Measurements from ENCODE around the gene PHACTR4. TPM values are rescaled to one million over a fixed set of nuclear protein-coding genes. Genes with fewer than 3 reads are reported as not detected.

Gene PHACTR4
- polyA plus RNA-seq, 1 donor = 38.0 TPM

DNA sequence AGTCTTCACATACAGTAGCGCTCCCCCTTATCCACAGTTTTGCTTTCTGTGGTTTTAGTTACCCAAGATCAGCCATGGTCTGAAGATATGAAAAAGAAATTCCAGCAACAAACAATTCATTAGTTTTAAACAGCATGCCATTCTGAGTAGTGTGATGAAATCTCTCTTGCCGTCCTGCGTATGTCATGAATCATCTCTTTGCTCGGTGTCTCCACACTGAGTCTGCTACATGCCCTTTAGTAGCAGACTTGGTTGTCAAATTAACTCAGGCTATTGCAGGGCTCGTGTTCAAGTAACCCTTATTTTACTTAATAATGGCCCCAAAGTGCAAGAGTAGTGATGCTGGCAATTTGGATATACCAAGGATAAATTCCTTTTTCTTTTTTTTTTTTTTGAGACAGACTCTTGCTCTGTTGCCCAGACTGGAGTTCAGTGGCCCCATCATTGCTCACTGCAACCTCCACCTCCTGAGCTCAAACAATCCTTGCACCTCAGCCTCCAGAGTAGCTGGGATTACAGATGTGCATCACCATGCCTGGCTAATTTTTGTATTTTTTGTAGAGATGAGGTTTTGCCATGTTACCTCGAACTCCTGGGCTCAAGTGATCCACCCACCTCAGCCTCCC lies 22.6 kb downstream of the PHACTR4 start:
- no CpG with 5 or more reads among the region's 6 CpGs for WGBS (ENCODE audit: insufficient coverage, low lambda C conversion rate)
- Histone ChIP-seq H3K4me3 (ENCODE audit: low read length) (no peak overlapping the region), H3K9me3 (ENCODE audit: control insufficient read depth, low read depth, low read length) (no peaks in the 10 kb centered on the region), H3K4me1 (ENCODE audit: control insufficient read depth, insufficient read depth, low read length) (no peaks in the 10 kb centered on the region), H3K36me3 (ENCODE audit: control insufficient read depth, insufficient read depth, low read length) (peaks cover 3% of the 10 kb centered on the region), H3K27ac (ENCODE audit: low read length) (no peak overlapping the region), H3K27me3 (ENCODE audit: control insufficient read depth, insufficient read depth, low read length) (no peaks in the 10 kb centered on the region)
- no peak for DNase-seq

DNA sequence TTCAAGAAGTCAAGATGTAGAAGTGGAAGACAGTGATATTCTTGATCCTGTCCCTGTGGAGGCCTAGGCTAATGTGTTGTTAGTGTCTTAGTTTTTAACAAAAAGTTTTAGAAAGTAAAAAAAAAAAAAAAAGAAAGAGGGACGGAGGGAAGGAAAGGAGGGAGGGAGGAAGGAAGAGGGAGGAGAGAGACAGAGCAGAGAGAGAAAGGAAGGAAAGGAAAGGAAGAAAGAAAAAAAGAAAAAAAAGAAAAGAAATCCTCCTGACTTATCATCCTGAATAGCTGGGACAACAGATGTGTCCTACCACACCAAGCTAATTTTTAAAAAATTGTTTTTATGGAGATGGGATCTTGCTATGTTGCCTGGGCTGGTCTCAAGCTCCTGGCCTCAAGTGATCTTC lies 24.6 kb downstream of the PHACTR4 start:
- no peak for DNase-seq
- H3K4me3 ChIP-seq (ENCODE audit: low read length) = no peak overlapping the region
- H3K27ac ChIP-seq (ENCODE audit: low read length) = no peak overlapping the region
- WGBS (ENCODE audit: insufficient coverage, low lambda C conversion rate) = 92% methylated on average over 1 of the region's 1 CpG
- no peaks in the 10 kb centered on the region for H3K4me1 ChIP-seq (ENCODE audit: control insufficient read depth, insufficient read depth, low read length)
- H3K9me3 ChIP-seq (ENCODE audit: control insufficient read depth, low read depth, low read length) = no peaks in the 10 kb centered on the region
- H3K27me3 ChIP-seq (ENCODE audit: control insufficient read depth, insufficient read depth, low read length) = no peaks in the 10 kb centered on the region
- peaks cover 3% of the 10 kb centered on the region for H3K36me3 ChIP-seq (ENCODE audit: control insufficient read depth, insufficient read depth, low read length)

GRCh38 chr1:28395181-28395580 lies 25.6 kb downstream of the PHACTR4 start:
- H3K9me3 ChIP-seq (ENCODE audit: control insufficient read depth, low read depth, low read length) = no peaks in the 10 kb centered on the region
- peaks cover under 1% of the 10 kb centered on the region for H3K36me3 ChIP-seq (ENCODE audit: control insufficient read depth, insufficient read depth, low read length)
- no peaks in the 10 kb centered on the region for H3K4me1 ChIP-seq (ENCODE audit: control insufficient read depth, insufficient read depth, low read length)
- DNase-seq = no peak
- no peak overlapping the region for H3K4me3 ChIP-seq (ENCODE audit: low read length)
- H3K27me3 ChIP-seq (ENCODE audit: control insufficient read depth, insufficient read depth, low read length) = no peaks in the 10 kb centered on the region
- no CpG with 5 or more reads among the region's 4 CpGs for WGBS (ENCODE audit: insufficient coverage, low lambda C conversion rate)
- H3K27ac ChIP-seq (ENCODE audit: low read length) = no peak overlapping the region

- Histone ChIP-seq H3K27ac (ENCODE audit: low read length) (no peak overlapping the region), H3K27me3 (ENCODE audit: control insufficient read depth, insufficient read depth, low read length) (no peaks in the 10 kb centered on the region), H3K4me1 (ENCODE audit: control insufficient read depth, insufficient read depth, low read length) (no peaks in the 10 kb centered on the region), H3K4me3 (ENCODE audit: low read length) (no peak overlapping the region), H3K36me3 (ENCODE audit: control insufficient read depth, insufficient read depth, low read length) (no peaks in the 10 kb centered on the region), H3K9me3 (ENCODE audit: control insufficient read depth, low read depth, low read length) (no peaks in the 10 kb centered on the region)
- no peak for DNase-seq
- WGBS (ENCODE audit: insufficient coverage, low lambda C conversion rate) = no CpG with 5 or more reads among the region's 1 CpG
Observed at GRCh38 chr1:28401760-28402159, 32.2 kb downstream of the PHACTR4 start.

DNA sequence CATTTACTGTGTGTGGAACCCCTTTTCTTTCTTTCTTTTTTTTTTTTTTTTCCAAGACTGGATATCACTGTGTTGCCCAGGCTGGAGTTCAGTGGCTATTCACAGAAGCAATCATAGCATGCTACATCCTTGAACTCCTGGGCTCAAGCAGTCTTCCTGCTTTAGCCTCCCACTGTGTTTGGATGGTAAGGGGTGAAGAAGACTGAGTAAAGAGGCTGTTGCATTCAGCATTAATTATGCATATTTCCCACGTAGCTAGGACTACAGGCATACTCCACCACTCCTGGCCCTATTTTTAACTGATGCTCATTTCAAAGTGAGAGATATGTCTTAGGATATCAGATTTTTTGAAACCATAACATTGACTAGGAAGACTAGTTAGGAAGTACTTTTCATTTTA lies 39.5 kb downstream of the PHACTR4 start:
- no peak overlapping the region for H3K27ac ChIP-seq (ENCODE audit: low read length)
- no peaks in the 10 kb centered on the region for H3K36me3 ChIP-seq (ENCODE audit: control insufficient read depth, insufficient read depth, low read length)
- no CpG with 5 or more reads among the region's 1 CpG for WGBS (ENCODE audit: insufficient coverage, low lambda C conversion rate)
- H3K4me1 ChIP-seq (ENCODE audit: control insufficient read depth, insufficient read depth, low read length) = no peaks in the 10 kb centered on the region
- no peaks in the 10 kb centered on the region for H3K27me3 ChIP-seq (ENCODE audit: control insufficient read depth, insufficient read depth, low read length)
- H3K4me3 ChIP-seq (ENCODE audit: low read length) = no peak overlapping the region
- no peaks in the 10 kb centered on the region for H3K9me3 ChIP-seq (ENCODE audit: control insufficient read depth, low read depth, low read length)
- DNase-seq = no peak

DNA sequence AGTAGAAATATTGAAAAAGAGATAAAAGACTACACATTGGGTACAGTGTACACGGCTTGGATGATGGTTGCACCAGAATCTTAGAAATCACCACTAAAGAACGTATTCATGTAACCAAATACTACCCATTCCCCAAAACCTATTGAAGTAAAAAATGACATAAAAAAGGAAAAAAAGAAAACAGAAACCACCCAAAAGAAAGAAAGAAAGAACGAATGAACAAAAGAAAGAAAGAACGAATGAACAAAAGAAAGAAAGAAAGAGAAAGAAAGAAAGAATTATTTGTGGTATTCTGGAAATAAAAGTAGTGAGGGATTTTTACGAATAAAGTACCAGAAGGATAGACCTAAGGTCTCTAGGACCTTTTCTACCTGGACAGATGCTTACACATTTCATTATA lies 42.1 kb downstream of the PHACTR4 start:
- Histone ChIP-seq H3K4me1 (ENCODE audit: control insufficient read depth, insufficient read depth, low read length) (peaks cover 4% of the 10 kb centered on the region), H3K4me3 (ENCODE audit: low read length) (no peak overlapping the region), H3K36me3 (ENCODE audit: control insufficient read depth, insufficient read depth, low read length) (no peaks in the 10 kb centered on the region), H3K27ac (ENCODE audit: low read length) (no peak overlapping the region), H3K9me3 (ENCODE audit: control insufficient read depth, low read depth, low read length) (no peaks in the 10 kb centered on the region), H3K27me3 (ENCODE audit: control insufficient read depth, insufficient read depth, low read length) (no peaks in the 10 kb centered on the region)
- DNase-seq = no peak
- WGBS (ENCODE audit: insufficient coverage, low lambda C conversion rate) = 98% methylated on average over 5 of the region's 5 CpGs

- H3K36me3 ChIP-seq (ENCODE audit: control insufficient read depth, insufficient read depth, low read length) = no peaks in the 10 kb centered on the region
- no CpG with 5 or more reads among the region's 3 CpGs for WGBS (ENCODE audit: insufficient coverage, low lambda C conversion rate)
Observed at GRCh38 chr1:28412731-28413130, 43.2 kb downstream of the PHACTR4 start.

DNA sequence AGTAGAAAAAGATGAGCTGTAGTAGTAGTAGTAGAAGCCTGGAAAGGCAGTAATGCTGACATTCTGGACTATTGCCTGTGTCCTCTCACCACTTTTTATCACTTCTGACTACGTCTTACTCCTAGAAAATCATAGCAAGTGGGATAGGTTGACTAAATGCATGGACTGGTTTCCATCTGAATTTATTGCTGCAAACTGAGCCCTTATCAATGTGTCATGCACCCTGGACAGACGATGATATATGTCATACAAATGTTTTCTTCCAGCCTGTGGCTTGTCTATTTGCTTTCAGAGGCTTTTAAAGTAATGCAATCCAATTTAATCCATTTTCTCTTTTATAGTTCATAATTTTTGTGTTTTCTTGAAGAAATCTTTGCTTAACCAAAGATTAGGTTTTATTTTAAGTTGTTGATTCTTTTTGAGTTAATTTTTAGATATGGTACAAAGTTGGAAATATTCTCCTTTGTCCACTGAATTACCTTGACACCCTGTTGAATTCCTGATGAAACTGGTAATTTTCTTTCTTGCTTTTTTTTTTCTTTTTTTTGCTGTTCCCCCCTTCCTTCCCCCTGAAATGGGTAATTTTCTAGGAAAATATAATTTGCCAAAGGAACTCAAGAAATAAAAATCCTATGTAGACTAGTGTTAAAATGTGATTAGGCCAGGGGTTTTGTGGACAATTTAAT lies 47.1 kb downstream of the PHACTR4 start:
- no peak overlapping the region for H3K4me3 ChIP-seq (ENCODE audit: low read length)
- WGBS (ENCODE audit: insufficient coverage, low lambda C conversion rate) = no CpG with 5 or more reads among the region's 2 CpGs
- no peak overlapping the region for H3K27ac ChIP-seq (ENCODE audit: low read length)
- H3K36me3 ChIP-seq (ENCODE audit: control insufficient read depth, insufficient read depth, low read length) = no peaks in the 10 kb centered on the region
- H3K4me1 ChIP-seq (ENCODE audit: control insufficient read depth, insufficient read depth, low read length) = peaks cover 13% of the 10 kb centered on the region
- peak; percentile 14 to 59 for DNase-seq
- no peaks in the 10 kb centered on the region for H3K9me3 ChIP-seq (ENCODE audit: control insufficient read depth, low read depth, low read length)
- H3K27me3 ChIP-seq (ENCODE audit: control insufficient read depth, insufficient read depth, low read length) = no peaks in the 10 kb centered on the region

More at GRCh38 chr1:28412731-28413130, 43.2 kb downstream of the PHACTR4 start:
- Histone ChIP-seq H3K27ac (ENCODE audit: low read length) (no peak overlapping the region), H3K9me3 (ENCODE audit: control insufficient read depth, low read depth, low read length) (no peaks in the 10 kb centered on the region), H3K4me1 (ENCODE audit: control insufficient read depth, insufficient read depth, low read length) (peaks cover 9% of the 10 kb centered on the region), H3K4me3 (ENCODE audit: low read length) (no peak overlapping the region), H3K27me3 (ENCODE audit: control insufficient read depth, insufficient read depth, low read length) (no peaks in the 10 kb centered on the region)
- DNase-seq = no peak

- no peaks in the 10 kb centered on the region for H3K9me3 ChIP-seq (ENCODE audit: control insufficient read depth, low read depth, low read length)
- 38% methylated on average over 1 of the region's 3 CpGs for WGBS (ENCODE audit: insufficient coverage, low lambda C conversion rate)
- no peak overlapping the region for H3K4me3 ChIP-seq (ENCODE audit: low read length)
- H3K36me3 ChIP-seq (ENCODE audit: control insufficient read depth, insufficient read depth, low read length) = no peaks in the 10 kb centered on the region
- DNase-seq = peak; percentile 41 to 75
- peak overlapping the region; percentile 56 for H3K27ac ChIP-seq (ENCODE audit: low read length)
- peaks cover 13% of the 10 kb centered on the region for H3K4me1 ChIP-seq (ENCODE audit: control insufficient read depth, insufficient read depth, low read length)
- no peaks in the 10 kb centered on the region for H3K27me3 ChIP-seq (ENCODE audit: control insufficient read depth, insufficient read depth, low read length)
Observed at GRCh38 chr1:28417441-28417922, 47.9 kb downstream of the PHACTR4 start.

GRCh38 chr1:28417926-28418637 lies 48.5 kb downstream of the PHACTR4 start:
- DNase-seq = peak in 1 of 2 donors; percentile 13
- Histone ChIP-seq H3K9me3 (ENCODE audit: control insufficient read depth, low read depth, low read length) (no peaks in the 10 kb centered on the region), H3K27me3 (ENCODE audit: control insufficient read depth, insufficient read depth, low read length) (no peaks in the 10 kb centered on the region), H3K27ac (ENCODE audit: low read length) (peak overlapping the region; percentile 56), H3K36me3 (ENCODE audit: control insufficient read depth, insufficient read depth, low read length) (no peaks in the 10 kb centered on the region), H3K4me1 (ENCODE audit: control insufficient read depth, insufficient read depth, low read length) (peaks cover 13% of the 10 kb centered on the region), H3K4me3 (ENCODE audit: low read length) (no peak overlapping the region)
- WGBS (ENCODE audit: insufficient coverage, low lambda C conversion rate) = 100% methylated on average over 2 of the region's 4 CpGs

All from large intestine (tissue), 3 donors.